Neural crest cell (in vitro differentiated cells): Measurements from ENCODE around the gene CRYL1. TPM values are rescaled to one million over a fixed set of nuclear protein-coding genes. Genes with fewer than 3 reads are reported as not detected.

Source experiments
- DNase-seq: peaks from one replicate; pipeline ENCODE4 v3.0.0; 2021; ENCODE audit warnings: low read depth, mixed read lengths, low spot score
- H3K27ac Mint-ChIP-seq: one replicate; pipeline ENCODE4 v1.8.0; 2021; ENCODE audit warnings: mild to moderate bottlenecking, mixed read lengths; ENCODE audit not compliant: unreplicated experiment
- H3K27me3 Mint-ChIP-seq: 2 replicates; pipeline ENCODE4 v1.8.0; 2021; ENCODE audit warnings: low read depth, mild to moderate bottlenecking, mixed read lengths
- H3K36me3 Mint-ChIP-seq: 2 replicates; pipeline ENCODE4 v1.8.0; 2021; ENCODE audit warnings: low read depth, mild to moderate bottlenecking, mixed read lengths
- H3K4me1 Mint-ChIP-seq: 2 replicates; pipeline ENCODE4 v1.8.0; 2021; ENCODE audit warnings: mixed read lengths
- H3K4me3 Mint-ChIP-seq: one replicate; pipeline ENCODE4 v1.8.0; 2021; ENCODE audit warnings: mild to moderate bottlenecking, mixed read lengths
- H3K9me3 Mint-ChIP-seq: 2 replicates; pipeline ENCODE4 v1.8.0; 2021; ENCODE audit warnings: mixed read lengths
- CTCF ChIP-seq: fragments of 200-600 bp; sonication (generic); conservative IDR thresholded peaks from 2 replicates; pipeline ENCODE4 v1.5.0; 2021; ENCODE audit warnings: antibody characterized with exemption, mild to moderate bottlenecking
- total RNA-seq: library from RNA; stranded (reverse); gene quantifications from 2 replicates; pipeline ENCODE4 v1.2.1, GENCODE V29; 2021

CRYL1 gene
- total RNA-seq, 1 donor from 2014 or later: 19.9 TPM

- no peak overlapping the region for H3K4me3 Mint-ChIP-seq
- no peak overlapping the region for H3K27ac Mint-ChIP-seq
- H3K36me3 Mint-ChIP-seq: no peaks in the 10 kb centered on the region
- no peak for DNase-seq
- no peak for TF ChIP-seq CTCF
- H3K27me3 Mint-ChIP-seq: no peaks in the 10 kb centered on the region
- peaks cover 3% of the 10 kb centered on the region for H3K9me3 Mint-ChIP-seq
- H3K4me1 Mint-ChIP-seq: peaks cover 24% of the 10 kb centered on the region
Measured at GRCh38 chr13:20425819-20426219, 99.8 kb downstream of the CRYL1 start.

- Mint-ChIP-seq H3K27me3 (no peaks in the 10 kb centered on the region), H3K4me3 (no peak overlapping the region), H3K36me3 (no peaks in the 10 kb centered on the region), H3K4me1 (peaks cover 24% of the 10 kb centered on the region), H3K27ac (no peak overlapping the region), H3K9me3 (peaks cover 3% of the 10 kb centered on the region)
- no peak for TF ChIP-seq CTCF
- DNase-seq: no peak
Measured at GRCh38 chr13:20424949-20425348, 100.7 kb downstream of the CRYL1 start.

- no peaks in the 10 kb centered on the region for H3K27me3 Mint-ChIP-seq
- TF ChIP-seq CTCF: no peak
- H3K9me3 Mint-ChIP-seq: peaks cover 3% of the 10 kb centered on the region
- H3K4me3 Mint-ChIP-seq: no peak overlapping the region
- peaks cover 24% of the 10 kb centered on the region for H3K4me1 Mint-ChIP-seq
- H3K27ac Mint-ChIP-seq: no peak overlapping the region
- peaks cover 3% of the 10 kb centered on the region for H3K36me3 Mint-ChIP-seq
- DNase-seq: no peak
Measured at GRCh38 chr13:20424559-20424852, 101.2 kb downstream of the CRYL1 start.

GRCh38 chr13:20422362-20422761, 103.3 kb downstream of the CRYL1 start:
- Mint-ChIP-seq H3K27me3 (no peaks in the 10 kb centered on the region), H3K4me3 (no peak overlapping the region), H3K36me3 (peaks cover 6% of the 10 kb centered on the region), H3K27ac (no peak overlapping the region), H3K9me3 (peaks cover 8% of the 10 kb centered on the region), H3K4me1 (peaks cover 37% of the 10 kb centered on the region)
- no peak for DNase-seq
- no peak for TF ChIP-seq CTCF

- peaks cover 6% of the 10 kb centered on the region for H3K36me3 Mint-ChIP-seq
- DNase-seq: no peak
- H3K4me1 Mint-ChIP-seq: peaks cover 29% of the 10 kb centered on the region
- H3K27me3 Mint-ChIP-seq: no peaks in the 10 kb centered on the region
- TF ChIP-seq CTCF: no peak
- peaks cover 8% of the 10 kb centered on the region for H3K9me3 Mint-ChIP-seq
- H3K4me3 Mint-ChIP-seq: no peak overlapping the region
- no peak overlapping the region for H3K27ac Mint-ChIP-seq
Measured at GRCh38 chr13:20420938-20421337, 104.7 kb downstream of the CRYL1 start.

- Mint-ChIP-seq H3K36me3 (peaks cover 6% of the 10 kb centered on the region), H3K27me3 (no peaks in the 10 kb centered on the region), H3K4me3 (no peak overlapping the region), H3K9me3 (peaks cover 8% of the 10 kb centered on the region), H3K27ac (no peak overlapping the region), H3K4me1 (peaks cover 18% of the 10 kb centered on the region)
- no peak for TF ChIP-seq CTCF
- DNase-seq: no peak
Measured at GRCh38 chr13:20418953-20419352, 106.7 kb downstream of the CRYL1 start.
